GM21619 (cell line): ENCODE measurements around the gene LRRC46.

Source experiments
- ATAC-seq: cut with Tn5 transposase; IDR thresholded peaks from one replicate; pipeline ENCODE4 v1.9.1; 2021; ENCODE audit not compliant: unreplicated experiment

Gene LRRC46

DNA sequence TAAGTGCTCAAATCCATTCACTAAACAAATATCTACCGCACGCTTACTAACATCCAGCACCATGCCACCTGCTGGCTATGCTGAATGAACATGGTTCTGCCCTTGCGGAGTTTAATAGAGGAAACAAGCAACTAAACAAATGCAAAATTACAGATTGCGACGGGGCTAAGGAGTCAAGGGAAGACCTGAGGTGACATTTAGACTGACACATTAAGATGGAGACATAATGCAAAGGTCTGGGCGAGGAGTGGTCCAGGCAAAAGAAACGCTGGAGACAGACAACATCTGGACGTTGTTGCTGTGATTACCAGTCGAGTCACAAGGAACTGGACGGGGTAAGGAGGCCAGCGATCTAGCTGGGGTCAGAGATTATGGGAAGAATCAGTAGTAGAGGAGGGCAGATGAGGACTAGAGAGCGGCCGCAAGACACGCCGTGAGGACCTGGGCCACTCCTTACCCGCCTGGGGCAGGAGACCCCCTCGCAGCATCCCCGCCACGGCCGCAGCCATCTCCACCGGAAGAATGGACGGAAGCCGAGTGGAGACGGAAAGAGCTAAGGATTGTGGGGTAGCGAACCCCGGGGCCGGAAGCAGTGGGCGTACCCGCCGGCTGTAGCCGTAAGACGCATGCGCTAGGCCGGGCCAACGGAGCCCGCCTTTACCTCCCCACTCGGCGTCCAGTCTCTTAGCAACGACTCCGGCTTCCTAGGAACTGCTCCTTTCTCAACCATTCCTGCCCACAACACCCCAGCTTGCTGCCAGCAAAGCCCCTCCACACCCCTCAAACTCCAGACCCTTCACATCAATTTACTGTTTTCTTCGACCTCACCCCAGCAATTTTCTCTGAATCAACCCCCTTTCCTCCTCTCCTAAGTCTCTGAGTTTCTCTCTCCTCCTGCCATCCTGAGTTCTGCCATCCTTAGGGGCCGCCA lies at the start of gene LRRC46, which contains the start of gene MRPL10:
LRRC46 (plus strand) TSS at position 668 of the 931 bp plus-strand sequence. CDS start 320 bp downstream, outside the sequence.
MRPL10 (minus strand) TSS at position 539 of the 931 bp plus-strand sequence; CDS start at position 509, 30 bp downstream.
- ATAC-seq: peak; percentile 73

DNA sequence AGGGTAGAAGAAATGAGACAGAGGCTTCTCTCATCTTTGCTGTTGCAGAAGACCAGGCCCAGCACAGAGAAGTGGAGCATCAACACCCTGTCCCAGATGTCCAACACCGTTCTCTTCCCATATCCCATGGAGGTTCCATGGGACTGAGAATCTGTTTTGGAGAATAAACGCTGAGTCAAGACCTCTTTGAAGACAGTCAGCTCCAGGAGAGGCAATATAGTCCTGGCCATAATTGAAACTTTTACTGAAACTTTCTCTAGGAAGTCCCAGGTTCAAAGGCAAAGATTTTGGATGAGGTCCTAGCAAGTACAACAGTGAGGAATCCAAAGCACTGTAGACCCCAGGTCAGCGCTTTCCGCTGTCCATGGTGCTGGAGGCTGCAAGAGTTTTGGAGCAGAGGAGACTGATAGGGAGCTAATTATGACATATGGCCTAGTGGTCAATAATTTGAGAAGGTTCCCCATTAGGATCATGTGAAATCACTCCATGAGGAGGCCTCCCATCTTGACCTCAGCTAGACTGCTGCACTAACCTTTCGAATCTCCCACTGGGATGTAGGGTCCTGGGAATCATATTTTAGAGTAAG lies 45.8 kb upstream of the LRRC46 start:
- ATAC-seq: no peak

- no peak for ATAC-seq
Observed at GRCh38 chr17:47789611-47790561, 41.6 kb upstream of the LRRC46 start.

GRCh38 chr17:47791025-47791424 lies 40.4 kb upstream of the LRRC46 start:
- ATAC-seq: no peak

GRCh38 chr17:47792457-47792856 lies 39.0 kb upstream of the LRRC46 start:
- ATAC-seq: no peak

GRCh38 chr17:47792979-47793378 lies 38.5 kb upstream of the LRRC46 start:
- ATAC-seq: no peak

- no peak for ATAC-seq
Observed at GRCh38 chr17:47797797-47798196, 33.7 kb upstream of the LRRC46 start.

- no peak for ATAC-seq
Observed at GRCh38 chr17:47800686-47801085, 30.8 kb upstream of the LRRC46 start.

DNA sequence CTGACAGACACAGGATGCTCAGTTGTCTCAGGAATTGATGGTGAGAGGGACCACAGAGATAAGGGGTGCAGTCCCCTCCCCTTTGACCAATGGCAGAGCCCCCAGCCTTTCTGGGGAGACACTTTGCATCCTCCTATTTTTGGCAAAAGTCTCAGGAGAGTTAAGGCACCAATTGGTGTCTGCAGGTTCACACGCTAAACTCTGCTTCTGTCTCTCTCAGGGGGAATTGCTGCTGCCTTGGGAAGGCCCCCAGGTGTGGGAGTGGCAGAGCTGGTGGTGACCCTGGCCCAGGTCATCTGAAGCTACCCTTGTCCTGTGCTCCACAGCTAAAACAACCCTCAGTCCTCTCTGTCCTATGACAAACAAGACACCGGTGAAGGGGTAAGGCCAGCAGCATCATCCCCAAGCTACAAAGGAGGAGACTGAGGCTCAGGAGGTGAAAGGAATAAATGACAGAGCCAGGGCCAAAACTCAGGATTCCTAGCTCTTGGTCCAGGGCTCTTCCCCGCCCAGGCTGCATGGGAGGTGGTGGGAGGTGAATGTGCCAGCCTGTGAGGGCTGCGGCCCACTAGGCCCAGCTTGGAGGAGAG lies 30.2 kb upstream of the LRRC46 start:
- no peak for ATAC-seq

DNA sequence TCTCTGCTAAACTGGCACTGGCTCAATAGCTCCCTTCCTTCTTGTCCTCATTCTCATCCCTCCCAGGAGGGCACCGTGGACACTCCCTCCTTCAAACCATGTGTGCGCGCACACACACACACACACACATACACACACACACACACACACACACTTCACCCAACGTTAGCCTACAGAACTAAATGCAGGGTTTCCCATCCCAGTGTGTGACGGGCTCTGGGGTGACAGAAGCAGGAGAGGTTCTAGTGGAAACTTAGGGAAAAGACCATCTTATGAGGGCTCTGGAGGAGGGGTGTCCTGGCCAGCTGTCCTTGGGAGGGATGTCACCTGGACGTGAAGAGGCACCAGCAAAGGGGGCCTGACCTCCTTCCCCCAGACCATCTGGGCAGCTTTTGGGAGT lies 29.6 kb upstream of the LRRC46 start:
- no peak for ATAC-seq

GRCh38 chr17:47802341-47803022 lies 29.0 kb upstream of the LRRC46 start:
- ATAC-seq: no peak

DNA sequence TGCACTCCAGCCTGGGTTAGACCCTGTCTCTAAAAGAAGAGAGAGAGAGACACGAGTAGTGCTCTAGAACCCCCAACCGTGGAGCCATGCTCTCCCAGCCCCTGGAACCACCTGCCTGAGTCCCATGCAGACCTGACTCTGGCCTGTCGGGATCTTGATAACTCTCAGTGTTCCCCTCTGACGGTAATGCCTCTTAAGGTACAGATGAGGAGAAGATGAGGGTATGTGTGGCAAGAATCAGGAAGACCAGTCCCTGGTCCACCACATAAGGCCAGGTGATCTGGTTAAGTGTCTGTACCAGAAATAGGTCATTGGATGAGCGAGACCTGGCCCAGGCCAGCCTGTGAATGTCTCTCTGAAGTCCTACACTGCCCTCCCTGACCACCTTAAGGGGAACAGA lies 28.3 kb upstream of the LRRC46 start:
- no peak for ATAC-seq

DNA sequence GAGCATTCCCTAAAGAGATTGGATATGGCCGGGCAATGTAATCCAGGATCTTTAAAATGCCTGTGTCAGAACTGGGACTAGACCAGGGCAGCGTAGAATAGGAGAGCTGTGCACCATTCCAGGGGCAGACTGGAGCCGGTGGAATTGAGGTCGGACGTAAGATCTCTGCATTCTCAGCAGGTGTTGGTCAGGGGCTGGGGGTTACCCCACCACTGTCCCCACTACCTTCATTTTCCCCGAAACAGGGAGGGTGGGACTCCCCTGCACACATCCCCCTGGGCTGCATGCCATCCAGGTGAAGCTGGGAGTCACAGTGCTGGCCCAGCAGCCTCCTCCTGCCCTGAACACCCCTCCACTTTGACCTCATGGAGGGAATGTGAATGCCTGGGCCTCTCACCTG lies 27.7 kb upstream of the LRRC46 start:
- ATAC-seq: no peak

DNA sequence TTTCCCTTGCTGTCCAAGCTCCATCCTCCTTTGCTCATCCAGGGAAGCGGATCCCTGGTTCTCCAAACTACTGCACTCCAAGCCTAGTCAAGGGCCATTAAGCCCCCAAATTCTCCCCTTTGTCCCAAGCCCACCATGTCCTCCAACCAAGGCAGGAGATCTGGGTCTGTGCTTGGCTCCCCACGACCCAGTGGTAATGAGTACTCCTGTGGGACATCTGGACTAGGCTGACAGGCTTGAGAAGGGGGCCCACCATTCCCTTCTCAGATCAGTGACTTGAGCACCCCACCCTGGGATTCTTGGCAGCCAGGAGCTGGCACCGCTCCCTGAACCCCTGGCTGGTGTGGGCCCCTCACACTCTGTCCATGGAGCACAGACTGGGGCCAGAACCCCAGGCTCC lies 27.0 kb upstream of the LRRC46 start:
- no peak for ATAC-seq

- no peak for ATAC-seq
Observed at GRCh38 chr17:47806026-47806912, 25.2 kb upstream of the LRRC46 start.

DNA sequence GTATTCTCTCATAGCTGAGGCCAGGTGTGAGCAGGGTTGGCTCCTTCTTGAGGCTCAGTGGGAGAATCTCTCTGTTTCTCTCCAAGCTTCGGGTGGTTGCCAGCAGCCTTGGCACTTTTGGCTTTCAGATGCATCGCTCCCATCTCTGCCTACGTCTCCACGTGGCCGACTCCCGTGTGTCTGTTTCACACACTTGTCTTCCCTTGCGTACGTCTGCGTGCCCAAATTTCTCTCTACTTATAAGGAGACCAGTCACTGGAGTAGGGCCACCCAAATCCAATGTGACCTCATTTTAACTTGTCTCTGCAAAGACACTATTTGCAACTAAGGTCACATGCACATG lies 24.6 kb upstream of the LRRC46 start:
- ATAC-seq: no peak

- no peak for ATAC-seq
Observed at GRCh38 chr17:47807421-47807820, 24.0 kb upstream of the LRRC46 start.

DNA sequence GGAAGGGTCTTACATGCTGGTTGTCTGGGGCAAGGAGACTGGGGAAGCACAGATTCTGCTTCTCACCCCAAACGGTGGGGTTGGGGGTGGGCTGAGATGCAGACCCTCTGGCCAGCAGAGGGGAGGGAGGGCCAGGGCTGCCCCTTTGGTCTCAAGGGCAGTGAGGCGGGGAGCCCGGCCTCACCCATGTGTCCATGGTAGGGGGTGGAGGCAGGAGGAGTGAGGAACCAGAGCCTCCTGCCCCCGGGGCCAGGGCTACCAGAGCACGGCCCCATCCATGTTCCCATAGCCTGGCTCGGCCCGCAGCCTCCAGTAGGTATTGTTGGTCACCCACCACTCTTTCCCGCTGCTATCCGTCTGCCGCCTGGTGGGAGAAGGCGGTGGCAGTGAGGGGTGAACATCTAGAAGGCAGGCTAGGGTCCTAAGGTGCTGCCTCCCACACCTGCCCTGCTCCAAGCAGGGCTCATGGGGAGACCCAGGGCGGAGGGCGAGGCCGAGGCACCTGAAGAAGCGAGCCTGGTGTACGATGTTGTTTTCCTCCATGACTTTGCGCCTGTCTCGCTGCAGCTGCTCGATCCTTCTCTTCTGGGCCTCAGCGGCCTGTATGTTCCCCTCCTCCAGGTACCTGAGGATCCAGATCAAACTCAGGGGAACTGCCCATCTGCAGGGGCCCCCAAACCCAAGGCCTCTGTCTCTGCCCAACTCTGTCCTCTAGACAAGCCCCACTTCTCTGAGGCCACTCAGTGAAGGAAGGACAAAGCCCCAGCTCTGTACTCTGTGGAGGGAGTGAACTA lies 23.2 kb upstream of the LRRC46 start:
- ATAC-seq: no peak
